Left lobe of liver (tissue), 2 donors: ENCODE results near the gene TPK1. TPM values are rescaled to one million over a fixed set of nuclear protein-coding genes. Genes with fewer than 3 reads are reported as not detected.
A peak's percentile ranks its signal among the peaks of the same experiment; 100 is the strongest.
"Not testable (repeated sequence)": the region's sequence is repeated elsewhere in the genome, so short reads cannot be mapped to it uniquely, and the experiment has no call there.

Source experiments
- ATAC-seq: fragments of 200-7000 bp; cut with Tn5 transposase; one replicate; pipeline ENCODE4 v1.9.1; 2020; ENCODE audit warnings: mild to moderate bottlenecking, moderate library complexity
- DNase-seq: peaks from one replicate; pipeline ENCODE4 v3.0.0-alpha.2; 2020; ENCODE audit warnings: low spot score
- total RNA-seq: library from RNA; stranded (reverse); gene quantifications from one replicate; pipeline ENCODE4 v1.2.1, GENCODE V29; 2021
- donor health status: DM: no; HTN: no; CAD: no; lungs with moderate emphysema.
- donor health status: DM: no; HTN: yes; CAD: no.

The TPK1 gene
- total RNA-seq, 1 donor from 2014 or later: 3.7 TPM

GRCh38 chr7:144437370-144438191, 398.3 kb downstream of the TPK1 start:
- ATAC-seq (peak; percentile 88), DNase-seq (no peak)

GRCh38 chr7:144436500-144436899, 399.4 kb downstream of the TPK1 start:
- ATAC-seq: no peak
- no peak for DNase-seq

GRCh38 chr7:144428431-144428830, 407.4 kb downstream of the TPK1 start:
- ATAC-seq: no peak
- DNase-seq: no peak

- not testable (repeated sequence) for DNase-seq, ATAC-seq
Measured at GRCh38 chr7:144427539-144427938, 408.3 kb downstream of the TPK1 start.

GRCh38 chr7:144418931-144419330, 416.9 kb downstream of the TPK1 start:
- not testable (repeated sequence) for ATAC-seq, DNase-seq

- ATAC-seq (no peak), DNase-seq (no peak)
Measured at GRCh38 chr7:144416341-144416740, 419.5 kb downstream of the TPK1 start.

GRCh38 chr7:144415858-144416257, 420.0 kb downstream of the TPK1 start:
- DNase-seq: no peak

GRCh38 chr7:144414815-144415214, 421.0 kb downstream of the TPK1 start:
- no peak for DNase-seq
- no peak for ATAC-seq

More at GRCh38 chr7:144415858-144416257, 420.0 kb downstream of the TPK1 start:
- ATAC-seq: no peak

GRCh38 chr7:144410441-144410840, 425.4 kb downstream of the TPK1 start:
- ATAC-seq (no peak), DNase-seq (no peak)

- ATAC-seq (no peak), DNase-seq (no peak)
Measured at GRCh38 chr7:144408121-144408520, 427.7 kb downstream of the TPK1 start.

GRCh38 chr7:144407266-144407931, 428.5 kb downstream of the TPK1 start:
- DNase-seq (no peak), ATAC-seq (peak; percentile 28)

- ATAC-seq (no peak), DNase-seq (no peak)
Measured at GRCh38 chr7:144404946-144405345, 430.9 kb downstream of the TPK1 start.

GRCh38 chr7:144403649-144404061, 432.2 kb downstream of the TPK1 start, which contains the start of gene NOBOX:
Gene NOBOX, minus strand, starts transcription at chr7:144403693.
- DNase-seq (no peak), ATAC-seq (no peak)

- ATAC-seq (no peak), DNase-seq (no peak)
Measured at GRCh38 chr7:144403102-144403501, 432.8 kb downstream of the TPK1 start.
